Measurements from ENCODE around the gene INSL3.

The INSL3 gene

DNA sequence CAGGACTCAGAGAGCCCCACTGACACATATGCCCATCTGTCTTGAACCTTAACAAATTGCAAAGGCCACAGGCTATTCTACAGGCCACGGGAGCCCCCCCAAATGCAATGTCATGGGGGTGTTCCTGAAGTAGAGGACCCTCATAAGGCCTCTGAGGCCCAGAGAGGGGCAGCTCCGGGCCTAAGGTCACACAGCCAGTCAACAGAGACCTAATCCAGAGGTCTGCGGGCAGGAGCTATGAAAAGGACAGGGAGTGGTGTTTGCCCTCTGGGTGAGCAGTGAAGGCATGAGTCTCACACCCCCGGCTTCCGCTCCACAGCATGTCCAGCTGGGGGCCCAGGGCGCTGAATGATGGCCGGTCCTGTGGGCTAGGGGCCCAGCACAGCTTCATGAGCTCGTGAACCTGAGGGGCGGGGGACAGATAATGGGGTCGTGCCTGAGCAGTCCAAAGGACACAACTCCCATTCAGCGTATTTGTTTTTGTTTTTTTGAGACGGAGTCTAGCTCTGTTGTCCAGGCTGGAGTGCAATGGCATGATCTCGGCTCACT lies 5.3 kb upstream of the INSL3 start:
- peaks cover 4% of the 10 kb centered on the region; the same call in 1 of the 2 replicates for H3K9me3 ChIP-seq (ENCODE audit: control insufficient read depth, insufficient read depth, low read length)
- H4K20me1 ChIP-seq (ENCODE audit: control insufficient read depth, insufficient read depth, low read depth, low read length), result no peaks in the 10 kb centered on the region
- H3K4me2 ChIP-seq (ENCODE audit: low read length), result no peak overlapping the region
- H3K27ac ChIP-seq (ENCODE audit: low read depth, low read length), result no peak overlapping the region
- no peaks in the 10 kb centered on the region for H3K4me1 ChIP-seq (ENCODE audit: control insufficient read depth, low read length)
- H3F3A ChIP-seq (ENCODE audit: control insufficient read depth, insufficient read depth), result no peaks in the 10 kb centered on the region
- no peaks in the 10 kb centered on the region for H3K27me3 ChIP-seq (ENCODE audit: control insufficient read depth, low read length)
- H3K9me2 ChIP-seq (replicated peaks; ENCODE audit: control insufficient read depth, low read length), result no peaks in the 10 kb centered on the region
- no peak overlapping the region for H3K4me3 ChIP-seq (ENCODE audit: low read length)
- TF ChIP-seq, protein P1, sequence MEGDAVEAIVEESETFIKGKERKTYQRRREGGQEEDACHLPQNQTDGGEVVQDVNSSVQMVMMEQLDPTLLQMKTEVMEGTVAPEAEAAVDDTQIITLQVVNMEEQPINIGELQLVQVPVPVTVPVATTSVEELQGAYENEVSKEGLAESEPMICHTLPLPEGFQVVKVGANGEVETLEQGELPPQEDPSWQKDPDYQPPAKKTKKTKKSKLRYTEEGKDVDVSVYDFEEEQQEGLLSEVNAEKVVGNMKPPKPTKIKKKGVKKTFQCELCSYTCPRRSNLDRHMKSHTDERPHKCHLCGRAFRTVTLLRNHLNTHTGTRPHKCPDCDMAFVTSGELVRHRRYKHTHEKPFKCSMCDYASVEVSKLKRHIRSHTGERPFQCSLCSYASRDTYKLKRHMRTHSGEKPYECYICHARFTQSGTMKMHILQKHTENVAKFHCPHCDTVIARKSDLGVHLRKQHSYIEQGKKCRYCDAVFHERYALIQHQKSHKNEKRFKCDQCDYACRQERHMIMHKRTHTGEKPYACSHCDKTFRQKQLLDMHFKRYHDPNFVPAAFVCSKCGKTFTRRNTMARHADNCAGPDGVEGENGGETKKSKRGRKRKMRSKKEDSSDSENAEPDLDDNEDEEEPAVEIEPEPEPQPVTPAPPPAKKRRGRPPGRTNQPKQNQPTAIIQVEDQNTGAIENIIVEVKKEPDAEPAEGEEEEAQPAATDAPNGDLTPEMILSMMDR (IDR thresholded peaks at IDR 0.05; ENCODE audit: low read depth, low read length, poor library complexity, severe bottlenecking), result no peak
- no peak for TF ChIP-seq EZH2phosphoT487 (IDR thresholded peaks at IDR 0.05; ENCODE audit: borderline replicate concordance, low read length)
- H3K36me3 ChIP-seq (ENCODE audit: control insufficient read depth, low read length), result no peaks in the 10 kb centered on the region
- no peaks in the 10 kb centered on the region for H3K79me2 ChIP-seq (ENCODE audit: control insufficient read depth, low read length)

GRCh38 chr19:17824339-17824738 lies 3.0 kb upstream of the INSL3 start:
- Histone ChIP-seq H3F3A (ENCODE audit: control insufficient read depth, insufficient read depth) (no peaks in the 10 kb centered on the region), H3K36me3 (ENCODE audit: control insufficient read depth, low read length) (no peaks in the 10 kb centered on the region), H3K27ac (ENCODE audit: low read depth, low read length) (no peak overlapping the region), H4K20me1 (ENCODE audit: control insufficient read depth, insufficient read depth, low read depth, low read length) (no peaks in the 10 kb centered on the region), H3K79me2 (ENCODE audit: control insufficient read depth, low read length) (no peaks in the 10 kb centered on the region), H3K9me3 (ENCODE audit: control insufficient read depth, insufficient read depth, low read length) (no peaks in the 10 kb centered on the region), H3K9me2 (replicated peaks; ENCODE audit: control insufficient read depth, low read length) (no peaks in the 10 kb centered on the region), H3K4me3 (ENCODE audit: low read length) (no peak overlapping the region), H3K4me2 (ENCODE audit: low read length) (no peak overlapping the region), H3K27me3 (ENCODE audit: control insufficient read depth, low read length) (no peaks in the 10 kb centered on the region), H3K4me1 (ENCODE audit: control insufficient read depth, low read length) (no peaks in the 10 kb centered on the region)
- TF ChIP-seq, protein P1 (IDR thresholded peaks at IDR 0.05; ENCODE audit: low read depth, low read length, poor library complexity, severe bottlenecking), result no peak
- TF ChIP-seq EZH2phosphoT487 (IDR thresholded peaks at IDR 0.05; ENCODE audit: borderline replicate concordance, low read length), result no peak

- Histone ChIP-seq H4K20me1 (ENCODE audit: control insufficient read depth, insufficient read depth, low read depth, low read length) (no peaks in the 10 kb centered on the region), H3K27me3 (ENCODE audit: control insufficient read depth, low read length) (no peaks in the 10 kb centered on the region), H3K36me3 (ENCODE audit: control insufficient read depth, low read length) (no peaks in the 10 kb centered on the region), H3K4me3 (ENCODE audit: low read length) (no peak overlapping the region), H3K27ac (ENCODE audit: low read depth, low read length) (no peak overlapping the region), H3K4me1 (ENCODE audit: control insufficient read depth, low read length) (no peaks in the 10 kb centered on the region), H3K4me2 (ENCODE audit: low read length) (no peak overlapping the region), H3K9me2 (replicated peaks; ENCODE audit: control insufficient read depth, low read length) (no peaks in the 10 kb centered on the region), H3K9me3 (ENCODE audit: control insufficient read depth, insufficient read depth, low read length) (no peaks in the 10 kb centered on the region), H3F3A (ENCODE audit: control insufficient read depth, insufficient read depth) (no peaks in the 10 kb centered on the region), H3K79me2 (ENCODE audit: control insufficient read depth, low read length) (no peaks in the 10 kb centered on the region)
- TF ChIP-seq, protein P1 (IDR thresholded peaks at IDR 0.05; ENCODE audit: low read depth, low read length, poor library complexity, severe bottlenecking), result no peak
- no peak for TF ChIP-seq EZH2phosphoT487 (IDR thresholded peaks at IDR 0.05; ENCODE audit: borderline replicate concordance, low read length)
Observed at GRCh38 chr19:17817668-17818363, 3.5 kb downstream of the INSL3 start.
